ENCODE results near the gene KCNQ5.

The KCNQ5 gene

DNA sequence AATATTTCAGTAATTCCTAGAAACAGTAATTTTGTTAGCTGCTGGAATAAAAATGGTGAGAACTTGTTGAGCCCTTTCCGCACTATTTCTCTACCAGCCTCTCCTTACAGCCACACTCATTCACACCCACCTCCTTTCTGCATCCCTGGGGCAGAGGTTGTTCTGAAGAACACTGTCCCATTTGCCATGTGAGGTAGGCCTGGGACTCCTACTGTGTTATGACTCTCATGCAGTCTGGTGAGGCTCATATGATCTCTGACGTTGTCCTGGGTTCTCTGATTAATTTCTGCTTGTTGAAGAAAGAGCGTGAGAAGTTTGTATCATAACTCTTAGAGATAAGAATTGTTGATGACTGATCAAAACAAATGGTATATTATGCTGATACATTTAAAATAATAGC is 4.1 kb upstream of the KCNQ5 start:
- Histone ChIP-seq H3K36me3 (ENCODE audit: insufficient read depth, low read length) (no peaks in the 10 kb centered on the region), H3K4me3 (no peak overlapping the region), H3K9me3 (ENCODE audit: low read depth, low read length) (no peaks in the 10 kb centered on the region), H3K27ac (no peak overlapping the region), H3K9ac (ENCODE audit: insufficient read length) (no peak overlapping the region)
- DNase-seq (ENCODE audit: low read depth, low spot score), result no peak
- no peak for TF ChIP-seq POLR2AphosphoS5 (IDR thresholded peaks at IDR 0.05; ENCODE audit: borderline replicate concordance, low read depth, low read length)
- TF ChIP-seq EZH2 (IDR thresholded peaks at IDR 0.05), result no peak
- TF ChIP-seq FOXP2 (optimal IDR thresholded peaks at IDR 0.05; ENCODE audit: control extremely low read depth, extremely low read length, insufficient read depth), result no peak

DNA sequence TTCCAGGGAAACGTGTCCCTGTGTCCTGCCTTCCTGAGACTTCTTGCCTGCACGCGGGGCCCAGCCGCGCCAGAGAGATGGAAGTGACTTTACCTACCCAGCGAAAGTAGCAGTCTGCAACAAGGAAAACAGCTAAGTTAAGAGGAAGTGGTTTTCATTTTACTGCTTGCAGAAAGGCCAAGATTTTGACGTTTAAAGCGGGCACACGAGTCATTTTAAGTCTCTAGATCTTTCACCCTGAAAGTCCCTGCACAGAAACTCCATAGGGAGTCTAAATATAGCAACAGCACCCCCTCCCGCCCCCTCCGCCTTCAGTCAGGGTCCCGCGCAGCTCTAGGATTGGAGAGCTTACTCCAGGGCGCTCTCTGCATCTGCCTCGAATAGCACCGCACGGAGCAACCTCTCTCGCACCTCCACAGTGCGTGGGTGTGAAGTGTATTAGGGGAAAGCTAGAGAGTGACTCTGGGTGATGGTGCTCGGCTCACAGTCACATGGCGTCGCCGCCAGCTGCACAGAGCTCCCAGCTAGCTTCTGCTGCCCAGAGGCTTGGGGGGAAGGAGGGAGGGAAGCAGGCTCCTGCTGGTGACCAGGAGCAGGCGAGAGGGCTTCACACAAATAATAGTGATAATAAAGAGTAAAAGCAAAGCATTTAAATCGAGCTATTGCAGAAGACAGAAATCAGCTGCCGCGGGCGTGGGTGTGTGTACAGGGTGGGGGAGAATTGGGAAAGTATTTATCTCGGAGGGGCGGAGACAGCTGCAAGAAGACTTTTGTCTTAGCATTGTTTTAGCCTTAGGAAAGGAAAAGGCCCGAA is 1.8 kb upstream of the KCNQ5 start:
- peak overlapping the region; percentile 24 for H3K9ac ChIP-seq (ENCODE audit: insufficient read length)
- no peaks in the 10 kb centered on the region for H3K9me3 ChIP-seq (ENCODE audit: low read depth, low read length)
- no peak for DNase-seq (ENCODE audit: low read depth, low spot score)
- no peaks in the 10 kb centered on the region for H3K36me3 ChIP-seq (ENCODE audit: insufficient read depth, low read length)
- 0 out of 2 replicates have a peak overlapping the region, but pooled peaks have one; percentile 27 for H3K27ac ChIP-seq
- TF ChIP-seq FOXP2 (optimal IDR thresholded peaks at IDR 0.05; ENCODE audit: control extremely low read depth, extremely low read length, insufficient read depth) (no peak), EZH2 (IDR thresholded peaks at IDR 0.05) (no peak), POLR2AphosphoS5 (IDR thresholded peaks at IDR 0.05; ENCODE audit: borderline replicate concordance, low read depth, low read length) (peak; percentile 23)
- peak overlapping the region; percentile 85 for H3K4me3 ChIP-seq

DNA sequence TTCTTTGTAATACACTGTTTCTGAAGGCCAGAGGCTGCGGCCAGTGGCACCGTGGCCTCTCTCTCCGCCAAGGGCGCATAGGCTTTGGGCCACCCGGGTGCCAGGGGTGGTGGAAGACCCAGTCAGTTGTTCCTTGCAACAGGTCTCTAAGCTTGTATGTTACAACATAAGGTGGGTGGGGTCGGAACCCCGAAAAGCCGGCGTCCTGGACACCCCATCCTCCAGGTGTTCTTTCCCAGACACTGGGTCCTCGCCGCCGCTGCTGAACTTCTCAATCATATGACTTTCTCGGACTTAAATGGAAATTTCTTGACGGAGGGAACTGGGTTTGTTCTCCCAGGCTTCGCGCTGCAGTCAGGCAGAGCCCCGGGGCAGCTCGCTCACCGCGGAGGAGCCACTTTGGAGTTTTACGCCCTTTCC is 983 bp upstream of the KCNQ5 start:
- peak overlapping the region; percentile 85 for H3K4me3 ChIP-seq
- peaks cover 3% of the 10 kb centered on the region; the same call in 1 of the 2 replicates for H3K36me3 ChIP-seq (ENCODE audit: insufficient read depth, low read length)
- no peaks in the 10 kb centered on the region for H3K9me3 ChIP-seq (ENCODE audit: low read depth, low read length)
- no peak for TF ChIP-seq FOXP2 (optimal IDR thresholded peaks at IDR 0.05; ENCODE audit: control extremely low read depth, extremely low read length, insufficient read depth)
- 0 out of 2 replicates have a peak, but pooled peaks have one; percentile 15 for TF ChIP-seq POLR2AphosphoS5 (IDR thresholded peaks at IDR 0.05; ENCODE audit: borderline replicate concordance, low read depth, low read length)
- TF ChIP-seq EZH2 (IDR thresholded peaks at IDR 0.05), result no peak
- H3K27ac ChIP-seq, result no peak overlapping the region
- peak overlapping the region; percentile 24 for H3K9ac ChIP-seq (ENCODE audit: insufficient read length)
- DNase-seq (ENCODE audit: low read depth, low spot score), result no peak

GRCh38 chr6:72622094-72622940 is 453 bp downstream of the KCNQ5 start:
- peak overlapping the region; percentile 82 for H3K9ac ChIP-seq (ENCODE audit: insufficient read length)
- peak overlapping the region; percentile 85 for H3K4me3 ChIP-seq
- TF ChIP-seq EZH2 (IDR thresholded peaks at IDR 0.05) (no peak), POLR2AphosphoS5 (IDR thresholded peaks at IDR 0.05; ENCODE audit: borderline replicate concordance, low read depth, low read length) (no peak), FOXP2 (optimal IDR thresholded peaks at IDR 0.05; ENCODE audit: control extremely low read depth, extremely low read length, insufficient read depth) (no peak)
- H3K36me3 ChIP-seq (ENCODE audit: insufficient read depth, low read length), result peaks cover 10% of the 10 kb centered on the region
- peak overlapping the region; percentile 54 for H3K27ac ChIP-seq
- no peak for DNase-seq (ENCODE audit: low read depth, low spot score)
- no peaks in the 10 kb centered on the region for H3K9me3 ChIP-seq (ENCODE audit: low read depth, low read length)

DNA sequence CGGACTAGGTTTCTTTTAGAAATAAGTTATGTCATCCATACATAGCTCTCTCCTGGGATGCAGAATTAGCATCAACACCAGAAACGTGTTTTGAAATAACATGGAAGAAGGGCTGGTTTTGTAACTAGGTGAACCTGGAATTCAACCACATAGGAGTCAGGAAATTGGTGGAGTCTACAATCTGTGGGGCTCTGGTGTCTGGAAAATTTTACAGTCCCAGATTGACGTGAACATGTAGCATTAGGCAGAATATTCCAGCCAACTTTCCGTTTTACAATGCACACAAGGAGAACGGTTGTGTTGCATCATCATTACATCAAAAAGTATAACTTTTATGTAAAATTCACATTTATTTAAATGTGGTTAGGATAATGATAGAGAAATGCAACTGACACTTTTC is 1.9 kb downstream of the KCNQ5 start:
- no peak for TF ChIP-seq EZH2 (IDR thresholded peaks at IDR 0.05)
- TF ChIP-seq POLR2AphosphoS5 (IDR thresholded peaks at IDR 0.05; ENCODE audit: borderline replicate concordance, low read depth, low read length), result no peak
- no peak for TF ChIP-seq FOXP2 (optimal IDR thresholded peaks at IDR 0.05; ENCODE audit: control extremely low read depth, extremely low read length, insufficient read depth)
- H3K27ac ChIP-seq, result peak overlapping the region; percentile 80
- H3K36me3 ChIP-seq (ENCODE audit: insufficient read depth, low read length), result peaks cover 10% of the 10 kb centered on the region
- peak overlapping the region; percentile 82 for H3K9ac ChIP-seq (ENCODE audit: insufficient read length)
- DNase-seq (ENCODE audit: low read depth, low spot score), result no peak
- H3K9me3 ChIP-seq (ENCODE audit: low read depth, low read length), result no peaks in the 10 kb centered on the region
- peak overlapping the region; percentile 85 for H3K4me3 ChIP-seq

GRCh38 chr6:72624557-72625160 is 2.8 kb downstream of the KCNQ5 start:
- Histone ChIP-seq H3K4me3 (peak overlapping the region; percentile 85), H3K9ac (ENCODE audit: insufficient read length) (peak overlapping the region; percentile 82), H3K27ac (peak overlapping the region; percentile 80), H3K36me3 (ENCODE audit: insufficient read depth, low read length) (peaks cover 13% of the 10 kb centered on the region), H3K9me3 (ENCODE audit: low read depth, low read length) (no peaks in the 10 kb centered on the region)
- no peak for DNase-seq (ENCODE audit: low read depth, low spot score)
- TF ChIP-seq POLR2AphosphoS5 (IDR thresholded peaks at IDR 0.05; ENCODE audit: borderline replicate concordance, low read depth, low read length) (no peak), EZH2 (IDR thresholded peaks at IDR 0.05) (no peak), FOXP2 (optimal IDR thresholded peaks at IDR 0.05; ENCODE audit: control extremely low read depth, extremely low read length, insufficient read depth) (no peak)

DNA sequence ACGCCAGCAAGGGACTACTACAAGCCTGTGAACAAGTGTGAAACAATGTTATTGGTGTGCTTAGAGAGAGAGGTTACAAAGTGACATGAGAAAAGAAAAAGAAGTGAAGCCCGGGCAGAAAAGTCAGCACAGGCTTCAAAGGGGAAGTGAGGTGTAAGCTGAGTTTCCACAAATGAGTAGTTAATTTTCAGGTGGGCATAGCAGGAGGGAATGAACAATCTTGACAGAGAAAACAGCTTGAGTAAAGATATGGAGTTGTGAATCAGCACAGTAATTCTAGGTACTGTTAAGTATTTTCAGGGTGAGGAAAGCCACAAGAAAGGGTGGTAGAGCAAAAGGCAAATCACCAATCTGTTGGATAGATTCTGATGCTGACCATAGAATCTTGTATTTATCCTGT is 4.3 kb downstream of the KCNQ5 start:
- H3K36me3 ChIP-seq (ENCODE audit: insufficient read depth, low read length), result peaks cover 13% of the 10 kb centered on the region
- no peak for TF ChIP-seq POLR2AphosphoS5 (IDR thresholded peaks at IDR 0.05; ENCODE audit: borderline replicate concordance, low read depth, low read length)
- TF ChIP-seq FOXP2 (optimal IDR thresholded peaks at IDR 0.05; ENCODE audit: control extremely low read depth, extremely low read length, insufficient read depth), result no peak
- TF ChIP-seq EZH2 (IDR thresholded peaks at IDR 0.05), result no peak
- H3K27ac ChIP-seq, result no peak overlapping the region
- no peak for DNase-seq (ENCODE audit: low read depth, low spot score)
- no peaks in the 10 kb centered on the region for H3K9me3 ChIP-seq (ENCODE audit: low read depth, low read length)
- no peak overlapping the region for H3K9ac ChIP-seq (ENCODE audit: insufficient read length)
- no peak overlapping the region for H3K4me3 ChIP-seq

DNA sequence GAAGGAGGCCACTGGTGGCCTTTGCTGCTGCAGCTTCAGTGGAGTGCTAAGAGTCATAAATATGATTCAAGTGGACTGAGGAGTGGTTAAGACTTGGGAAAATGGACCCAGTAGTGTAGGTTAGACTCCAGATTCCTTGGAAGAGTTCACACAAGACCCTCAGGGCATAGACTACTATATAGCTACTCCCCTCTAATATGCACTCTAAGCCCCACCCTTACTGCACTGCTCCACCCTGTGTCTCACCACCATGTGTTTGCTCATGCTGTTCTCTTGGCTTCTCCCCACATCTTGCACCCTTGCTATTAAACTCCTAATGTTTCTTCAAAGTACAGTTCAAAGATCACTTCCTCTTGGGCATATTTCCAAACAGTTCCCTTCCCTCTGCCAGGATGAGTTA is 5.7 kb downstream of the KCNQ5 start:
- H3K9ac ChIP-seq (ENCODE audit: insufficient read length), result no peak overlapping the region
- H3K4me3 ChIP-seq, result no peak overlapping the region
- H3K36me3 ChIP-seq (ENCODE audit: insufficient read depth, low read length), result peaks cover 16% of the 10 kb centered on the region
- no peak overlapping the region for H3K27ac ChIP-seq
- TF ChIP-seq FOXP2 (optimal IDR thresholded peaks at IDR 0.05; ENCODE audit: control extremely low read depth, extremely low read length, insufficient read depth) (no peak), EZH2 (IDR thresholded peaks at IDR 0.05) (no peak), POLR2AphosphoS5 (IDR thresholded peaks at IDR 0.05; ENCODE audit: borderline replicate concordance, low read depth, low read length) (no peak)
- no peak for DNase-seq (ENCODE audit: low read depth, low spot score)
- H3K9me3 ChIP-seq (ENCODE audit: low read depth, low read length), result no peaks in the 10 kb centered on the region
